Stomach (tissue), 4 donors: ENCODE data around the gene AUTS2.

Source experiments
- EP300 ChIP-seq: sonication (generic); formaldehyde crosslinking; IDR thresholded peaks from one replicate; pipeline ENCODE4 v1.6.1; 2017; ENCODE audit warnings: antibody characterized with exemption
- POLR2A ChIP-seq, 4 donors: fragments of 450-650 bp; IDR thresholded peaks; one replicate each; pipeline ENCODE4 v1.6.1; 2016; ENCODE audit warnings: antibody characterized with exemption in 4 of 4, control low read depth in 2 of 4, mild to moderate bottlenecking in 1 of 4, moderate library complexity in 1 of 4
- POLR2AphosphoS5 ChIP-seq, 3 donors: sonication (generic); formaldehyde crosslinking; IDR thresholded peaks; one replicate each; pipeline ENCODE4 v1.6.1; 2016; ENCODE audit warnings: antibody characterized with exemption in 3 of 3
- TF ChIP-seq, protein P1 (sequence below), 7 experiments: fragments of 450-650 bp in 4 of 7; fragments of 200-600 bp in 3 of 7; sonication (generic) in 3 of 7; IDR thresholded peaks; one replicate each; pipeline ENCODE4 v1.5.1; 2016 to 2019; ENCODE audit warnings: antibody characterized with exemption in 7 of 7, control low read depth in 2 of 7, mild to moderate bottlenecking in 1 of 7

DNA sequence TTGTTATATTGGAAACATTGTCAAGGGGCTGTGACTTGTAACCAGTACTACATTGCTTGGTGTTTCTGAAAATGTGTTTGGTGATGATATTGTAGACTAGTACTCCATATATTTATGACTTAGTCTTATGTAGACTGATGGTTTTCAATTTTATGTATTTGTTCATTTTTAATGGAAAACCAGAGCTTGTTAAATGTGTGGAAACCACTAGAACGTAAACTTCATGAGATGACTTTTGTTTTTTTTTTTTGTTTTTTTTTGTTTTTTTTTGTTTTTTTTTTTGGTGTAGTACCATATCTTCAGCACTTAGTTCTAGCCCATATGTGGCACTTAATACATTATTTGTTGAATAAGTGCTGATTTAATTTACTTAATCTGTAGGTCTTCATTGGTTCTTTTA lies 518.6 kb downstream of the AUTS2 start:
- no peak for TF ChIP-seq POLR2A (IDR thresholded peaks at IDR 0.05)
- TF ChIP-seq, protein P1, sequence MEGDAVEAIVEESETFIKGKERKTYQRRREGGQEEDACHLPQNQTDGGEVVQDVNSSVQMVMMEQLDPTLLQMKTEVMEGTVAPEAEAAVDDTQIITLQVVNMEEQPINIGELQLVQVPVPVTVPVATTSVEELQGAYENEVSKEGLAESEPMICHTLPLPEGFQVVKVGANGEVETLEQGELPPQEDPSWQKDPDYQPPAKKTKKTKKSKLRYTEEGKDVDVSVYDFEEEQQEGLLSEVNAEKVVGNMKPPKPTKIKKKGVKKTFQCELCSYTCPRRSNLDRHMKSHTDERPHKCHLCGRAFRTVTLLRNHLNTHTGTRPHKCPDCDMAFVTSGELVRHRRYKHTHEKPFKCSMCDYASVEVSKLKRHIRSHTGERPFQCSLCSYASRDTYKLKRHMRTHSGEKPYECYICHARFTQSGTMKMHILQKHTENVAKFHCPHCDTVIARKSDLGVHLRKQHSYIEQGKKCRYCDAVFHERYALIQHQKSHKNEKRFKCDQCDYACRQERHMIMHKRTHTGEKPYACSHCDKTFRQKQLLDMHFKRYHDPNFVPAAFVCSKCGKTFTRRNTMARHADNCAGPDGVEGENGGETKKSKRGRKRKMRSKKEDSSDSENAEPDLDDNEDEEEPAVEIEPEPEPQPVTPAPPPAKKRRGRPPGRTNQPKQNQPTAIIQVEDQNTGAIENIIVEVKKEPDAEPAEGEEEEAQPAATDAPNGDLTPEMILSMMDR (IDR thresholded peaks at IDR 0.05): no peak
- TF ChIP-seq POLR2AphosphoS5 (IDR thresholded peaks at IDR 0.05): no peak
- no peak for TF ChIP-seq EP300
